Measurements from ENCODE around the gene RIMKLA.

Gene RIMKLA

GRCh38 chr1:42430286-42431135, 49.9 kb downstream of the RIMKLA start:
- DNase-seq (ENCODE audit: low spot score): no peak

GRCh38 chr1:42431514-42431913, 50.9 kb downstream of the RIMKLA start:
- no peak for DNase-seq (ENCODE audit: low spot score)

GRCh38 chr1:42432714-42433113, 52.1 kb downstream of the RIMKLA start:
- no peak for DNase-seq (ENCODE audit: low spot score)

GRCh38 chr1:42433369-42433768, 52.8 kb downstream of the RIMKLA start:
- DNase-seq (ENCODE audit: low spot score): no peak

GRCh38 chr1:42434340-42434739, 53.7 kb downstream of the RIMKLA start:
- no peak for DNase-seq (ENCODE audit: low spot score)

GRCh38 chr1:42439940-42440339, 59.3 kb downstream of the RIMKLA start:
- DNase-seq (ENCODE audit: low spot score): no peak

- DNase-seq (ENCODE audit: low spot score): no peak
Measured at GRCh38 chr1:42442662-42443061, 62.1 kb downstream of the RIMKLA start.

GRCh38 chr1:42449256-42449655, 68.7 kb downstream of the RIMKLA start:
- no peak for DNase-seq (ENCODE audit: low spot score)

- no peak for DNase-seq (ENCODE audit: low spot score)
Measured at GRCh38 chr1:42450061-42450460, 69.5 kb downstream of the RIMKLA start.

- no peak for DNase-seq (ENCODE audit: low spot score)
Measured at GRCh38 chr1:42453386-42453785, 72.8 kb downstream of the RIMKLA start.

GRCh38 chr1:42454403-42454802, 73.8 kb downstream of the RIMKLA start:
- no peak for DNase-seq (ENCODE audit: low spot score)

GRCh38 chr1:42456010-42456753, 75.6 kb downstream of the RIMKLA start, which contains the start of the genes PPCS and ZMYND12:
TSS of gene PPCS (plus strand) at chr1:42456543. CDS start at chr1:42456566, 23 bp downstream.
TSS of gene ZMYND12 (minus strand) at chr1:42456022. CDS start at chr1:42455997, 25 bp downstream.
- DNase-seq (ENCODE audit: low spot score): peak; percentile 87

- DNase-seq (ENCODE audit: low spot score): peak; percentile 54
Measured at GRCh38 chr1:42456754-42457089, 76.1 kb downstream of the RIMKLA start.

- DNase-seq (ENCODE audit: low spot score): no peak
Measured at GRCh38 chr1:42461196-42461595, 80.6 kb downstream of the RIMKLA start.

GRCh38 chr1:42462828-42463763, 82.5 kb downstream of the RIMKLA start, which contains the start of gene CCDC30:
TSS of gene CCDC30 (plus strand) at chr1:42463286. CDS start at chr1:42480552, 17,266 bp downstream.
- DNase-seq (ENCODE audit: low spot score): peak; percentile 100

- DNase-seq (ENCODE audit: low spot score): no peak
Measured at GRCh38 chr1:42463921-42464320, 83.3 kb downstream of the RIMKLA start.

GRCh38 chr1:42466030-42466429, 85.4 kb downstream of the RIMKLA start:
- no peak for DNase-seq (ENCODE audit: low spot score)

- DNase-seq (ENCODE audit: low spot score): no peak
Measured at GRCh38 chr1:42469727-42470126, 89.1 kb downstream of the RIMKLA start.

Measured in cerebellar cortex (tissue), 1 donor.